HPDE6-E6E7 (cell line): Measurements from ENCODE around the gene RHCG.

ENCODE experiments used
- DNase-seq: peaks from one replicate; pipeline ENCODE4 v3.0.0; 2011; ENCODE audit warnings: missing footprints; ENCODE audit errors: extremely low spot score

RHCG gene

GRCh38 chr15:89502867-89503595 lies 6.6 kb upstream of the RHCG start:
- DNase-seq: peak; percentile 69

DNA sequence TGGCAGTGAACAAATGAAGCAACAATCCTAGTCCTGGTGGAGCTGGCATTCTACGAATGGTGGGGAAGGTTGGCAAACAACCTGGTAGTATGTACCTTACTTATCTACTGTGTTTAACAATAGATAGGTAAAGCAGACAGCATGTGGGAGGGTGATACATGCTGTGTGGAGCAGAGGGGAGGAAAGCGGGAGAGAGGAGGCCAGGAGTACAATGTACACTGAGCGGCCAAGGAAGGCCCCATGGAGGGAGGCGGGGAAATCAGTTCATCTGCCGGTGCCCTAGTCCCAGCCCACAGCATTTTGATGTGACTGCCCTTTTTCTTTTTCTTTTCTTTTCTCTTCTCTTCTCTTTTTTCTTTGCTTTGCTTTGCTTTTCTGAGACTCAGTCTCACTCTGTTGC lies 5.3 kb upstream of the RHCG start:
- DNase-seq: no peak

GRCh38 chr15:89500397-89501270 lies 4.3 kb upstream of the RHCG start:
- DNase-seq: no peak

GRCh38 chr15:89499156-89499555 lies 2.8 kb upstream of the RHCG start:
- no peak for DNase-seq

GRCh38 chr15:89498574-89498906 lies 2.2 kb upstream of the RHCG start:
- no peak for DNase-seq

DNA sequence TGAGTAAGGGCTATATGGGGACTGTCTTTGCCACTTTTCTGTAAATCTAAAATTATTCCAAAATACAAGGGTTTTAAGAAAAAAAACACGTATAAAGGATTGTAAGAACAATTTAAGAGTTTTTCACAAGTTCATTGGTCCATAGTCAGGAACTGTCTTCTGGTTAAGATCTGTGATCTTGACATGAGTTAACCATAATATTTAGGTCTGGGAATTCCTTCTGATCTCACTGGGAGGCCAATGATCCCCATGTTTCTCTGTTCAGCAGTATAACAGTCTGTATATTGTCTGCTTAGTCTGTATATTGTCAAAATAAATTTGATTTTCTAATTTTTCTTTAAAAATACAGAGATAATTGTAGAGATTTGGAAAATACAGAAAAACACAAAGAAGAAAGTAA lies 848 bp upstream of the RHCG start:
- DNase-seq: no peak

- DNase-seq: no peak
Observed at GRCh38 chr15:89495638-89496145, 691 bp downstream of the RHCG start.

DNA sequence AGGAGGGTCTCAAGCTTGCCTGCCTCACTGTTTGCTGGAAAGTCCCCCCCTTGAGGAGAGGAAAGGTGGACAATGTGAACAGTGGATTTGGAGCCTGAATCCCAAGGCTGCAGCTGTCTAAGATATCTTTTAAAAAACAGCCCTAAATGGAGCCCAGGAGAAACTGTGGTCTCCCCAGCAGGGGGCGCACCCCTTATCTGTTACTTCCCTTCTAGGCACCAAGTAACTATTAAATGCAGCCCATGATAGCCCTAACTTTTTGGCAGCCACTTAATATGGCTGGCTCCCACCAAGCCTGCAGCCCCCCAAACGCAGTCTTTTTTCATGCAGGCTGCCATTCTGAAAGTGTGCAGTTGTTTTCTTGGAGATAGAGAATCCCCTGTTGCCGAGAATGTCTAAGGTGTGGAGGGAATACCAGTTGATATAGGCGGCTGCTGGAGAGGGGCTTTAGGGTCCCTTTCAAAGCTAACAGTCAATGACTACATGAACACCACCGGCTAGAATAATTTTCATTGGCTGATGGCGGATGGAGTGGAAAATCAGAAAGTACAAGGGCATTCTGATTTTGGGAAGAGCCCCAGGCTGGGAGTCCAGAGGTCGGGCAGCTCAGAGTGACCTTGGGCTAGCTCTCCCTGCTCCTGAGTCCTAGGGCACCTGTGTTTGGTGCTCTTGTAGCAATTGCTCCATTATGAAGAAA lies 1.3 kb downstream of the RHCG start:
- DNase-seq: no peak

GRCh38 chr15:89494031-89494430 lies 2.4 kb downstream of the RHCG start:
- no peak for DNase-seq

GRCh38 chr15:89492934-89493631 lies 3.3 kb downstream of the RHCG start:
- DNase-seq: no peak

DNA sequence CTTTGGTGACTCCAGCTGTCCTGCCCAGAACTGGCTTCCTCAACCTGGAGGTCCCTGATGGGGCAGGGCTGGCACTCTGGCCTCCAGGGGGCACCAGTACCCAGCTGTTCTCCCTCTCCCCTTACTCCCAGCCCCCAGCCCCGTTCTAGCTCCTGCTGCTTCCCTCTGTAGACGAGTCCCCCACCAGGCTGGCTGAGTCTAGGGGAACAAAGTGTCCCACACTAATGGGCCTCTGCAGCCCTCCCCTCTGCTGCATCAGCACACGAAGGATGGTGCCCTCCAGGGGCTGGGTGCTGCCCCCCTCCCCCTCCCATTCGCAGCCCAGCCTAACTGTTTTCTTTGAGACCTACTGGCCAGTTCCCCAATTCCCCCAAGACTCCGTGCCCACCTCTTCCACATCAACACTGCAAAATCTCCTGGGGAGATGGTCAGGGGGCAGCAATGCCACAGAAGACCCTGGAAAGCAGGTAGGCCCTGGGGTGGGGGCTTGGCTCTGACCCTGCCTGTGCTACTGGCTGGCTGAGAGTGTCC lies 4.2 kb downstream of the RHCG start:
- no peak for DNase-seq

DNA sequence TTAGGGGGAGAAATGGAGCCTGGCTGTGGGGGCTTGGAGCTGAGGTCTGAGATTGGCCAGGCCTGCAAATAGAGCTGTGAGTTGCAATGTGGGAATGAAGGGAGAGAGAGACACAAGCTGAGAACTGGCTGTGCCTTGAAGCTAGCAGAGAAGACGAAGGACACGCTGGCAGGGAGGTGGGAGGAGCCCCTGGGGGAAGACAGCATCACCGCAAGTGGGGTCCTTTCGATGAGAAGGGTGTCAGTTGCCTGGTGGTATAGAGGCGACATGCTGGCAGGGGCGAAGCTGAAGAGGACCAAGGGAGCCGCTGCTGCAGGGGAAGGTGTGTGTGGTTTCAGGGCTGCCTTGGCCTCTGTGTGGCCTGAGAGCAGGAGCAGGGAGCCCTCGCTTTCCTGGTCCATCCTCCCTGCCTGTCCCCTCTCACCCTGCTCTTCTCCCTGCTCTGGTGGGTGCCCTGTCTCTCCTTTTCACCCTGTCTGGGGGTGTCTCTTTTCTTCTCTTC lies 5.5 kb downstream of the RHCG start:
- no peak for DNase-seq

- no peak for DNase-seq
Observed at GRCh38 chr15:89490081-89490813, 6.1 kb downstream of the RHCG start.

DNA sequence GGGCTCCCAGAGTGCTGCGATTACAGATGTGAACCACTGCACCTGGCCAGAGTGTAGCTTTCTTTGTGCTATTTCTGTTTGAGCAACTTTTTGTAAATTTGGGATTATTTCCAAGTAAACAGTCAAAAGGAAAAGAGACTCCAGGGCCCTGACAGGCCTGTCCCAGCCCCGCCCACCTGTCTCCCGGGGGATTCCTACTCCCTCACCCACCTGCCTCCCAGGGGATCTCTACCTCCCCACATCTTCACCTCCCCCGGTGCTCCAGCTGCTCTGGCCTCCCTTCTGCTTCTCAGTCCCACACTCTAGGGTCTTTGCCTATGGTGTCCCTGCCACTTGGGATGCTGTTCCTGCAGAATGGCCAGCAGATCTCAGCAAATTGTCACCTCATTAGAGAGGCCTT lies 7.0 kb downstream of the RHCG start:
- no peak for DNase-seq

- no peak for DNase-seq
Observed at GRCh38 chr15:89487791-89488190, 8.6 kb downstream of the RHCG start.

- DNase-seq: no peak
Observed at GRCh38 chr15:89486726-89487050, 9.7 kb downstream of the RHCG start.

DNA sequence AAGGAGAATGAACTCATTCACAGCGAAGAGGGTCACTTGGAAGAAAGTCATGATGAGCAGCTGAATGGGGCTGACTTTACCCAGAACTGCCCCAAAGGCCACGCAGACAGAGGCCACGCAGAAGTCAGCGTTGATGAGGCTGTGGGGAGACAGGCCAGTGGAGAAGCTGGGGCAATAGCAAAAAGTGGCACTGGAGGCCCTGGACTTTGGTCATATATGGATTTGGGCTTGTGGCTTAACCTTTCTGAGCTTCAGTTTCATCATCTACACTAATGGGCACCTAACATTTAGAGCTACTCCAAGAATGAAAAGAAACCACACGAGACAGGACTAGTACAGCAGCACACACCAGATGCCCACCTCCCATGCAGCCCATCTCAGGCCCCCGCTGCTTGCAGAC lies 13.3 kb downstream of the RHCG start:
- DNase-seq: no peak

DNA sequence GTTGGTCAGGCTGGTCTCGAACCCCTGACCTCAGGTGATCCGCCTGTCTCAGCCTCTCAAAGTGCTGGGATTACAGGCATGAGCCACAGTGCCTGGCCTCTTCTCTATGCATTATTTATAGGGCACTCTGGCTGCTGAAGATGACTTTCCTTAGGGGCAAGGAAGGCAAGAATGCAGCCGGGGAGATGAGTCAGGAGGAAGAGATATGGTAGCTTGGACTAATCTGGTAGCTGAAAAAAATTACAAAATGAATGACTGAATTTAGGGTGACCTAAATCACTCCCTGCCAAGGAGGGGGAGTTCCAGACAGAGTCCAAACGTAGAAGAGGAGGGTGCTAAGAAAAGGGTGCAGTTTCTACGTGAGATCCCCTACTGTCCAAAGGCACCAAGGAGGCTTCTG lies 14.2 kb downstream of the RHCG start:
- no peak for DNase-seq

- no peak for DNase-seq
Observed at GRCh38 chr15:89480505-89480904, 15.9 kb downstream of the RHCG start.

- no peak for DNase-seq
Observed at GRCh38 chr15:89479173-89479572, 17.2 kb downstream of the RHCG start.
